ENCODE results near the gene SYNPO2L. TPM values are rescaled to one million over a fixed set of nuclear protein-coding genes. Genes with fewer than 3 reads are reported as not detected.
"Not testable (repeated sequence)": the region's sequence is repeated elsewhere in the genome, so short reads cannot be mapped to it uniquely, and the experiment has no call there.

SYNPO2L gene
- total RNA-seq: 28.0 TPM

DNA sequence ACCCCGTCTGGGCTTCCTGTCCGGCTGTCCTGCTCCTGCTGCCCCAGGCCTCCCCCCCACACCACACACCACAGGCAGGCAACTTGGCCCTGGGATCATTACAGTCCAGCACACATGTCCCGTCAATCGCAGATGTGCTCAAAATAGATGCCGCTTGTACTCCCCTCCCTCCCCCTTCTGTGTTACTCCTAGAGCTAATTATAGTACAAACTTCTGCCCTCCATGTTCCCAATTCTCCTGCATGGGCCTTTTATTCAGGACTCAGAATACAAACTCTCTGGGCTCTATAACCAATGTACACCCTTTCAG, at the start of gene SYNPO2L:
TSS of gene SYNPO2L (minus strand) at position 40 of the 309 bp plus-strand sequence. CDS start 107 bp downstream, outside the sequence.
- peak; percentile 91 for DNase-seq

DNA sequence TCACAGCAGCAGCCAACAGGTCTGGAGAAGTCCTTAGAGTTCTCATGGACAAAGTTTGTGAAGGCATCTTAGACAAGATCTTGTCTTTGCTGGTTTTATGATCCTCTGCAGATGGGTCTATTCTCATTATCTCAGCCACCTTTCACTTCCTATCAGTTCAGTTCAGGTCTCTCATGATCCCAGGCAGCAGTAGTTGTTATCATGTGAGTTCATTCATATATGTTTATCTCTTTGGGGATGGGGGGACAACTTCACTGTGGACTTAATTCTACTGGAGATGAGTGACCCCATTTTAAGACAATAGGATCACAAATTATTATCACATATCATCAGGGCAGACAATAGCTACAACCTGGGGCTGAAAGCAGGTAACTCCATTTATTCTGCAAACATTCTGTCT, 48.1 kb upstream of the SYNPO2L start:
- not testable (repeated sequence) for DNase-seq

DNA sequence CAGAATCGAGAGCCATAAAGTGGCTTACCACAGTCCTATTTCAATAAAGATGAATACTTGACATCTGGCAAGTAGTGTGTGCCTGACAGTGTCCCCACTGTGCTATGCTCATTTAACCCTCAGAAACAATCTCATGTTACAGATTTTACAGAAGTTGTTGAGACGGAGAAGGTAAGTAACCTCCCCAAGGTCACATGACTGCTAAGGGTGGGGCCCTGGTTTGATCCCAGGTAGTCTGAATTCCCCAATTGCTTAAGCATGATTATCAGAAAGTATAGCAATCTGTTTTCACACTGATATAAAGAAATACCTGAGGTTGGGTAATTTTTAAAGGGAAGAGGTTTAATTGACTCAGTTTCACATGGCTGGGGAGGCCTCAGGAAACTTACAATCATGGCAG, 43.0 kb upstream of the SYNPO2L start:
- DNase-seq: not testable (repeated sequence)

GRCh38 chr10:73697675-73698159, 41.9 kb upstream of the SYNPO2L start, which contains the start of gene AGAP5:
Gene AGAP5, minus strand, starts transcription at chr10:73698109. Its CDS starts 354 bp downstream, at chr10:73697755.
- not testable (repeated sequence) for DNase-seq

GRCh38 chr10:73695302-73695701, 39.5 kb upstream of the SYNPO2L start:
- DNase-seq: not testable (repeated sequence)

DNA sequence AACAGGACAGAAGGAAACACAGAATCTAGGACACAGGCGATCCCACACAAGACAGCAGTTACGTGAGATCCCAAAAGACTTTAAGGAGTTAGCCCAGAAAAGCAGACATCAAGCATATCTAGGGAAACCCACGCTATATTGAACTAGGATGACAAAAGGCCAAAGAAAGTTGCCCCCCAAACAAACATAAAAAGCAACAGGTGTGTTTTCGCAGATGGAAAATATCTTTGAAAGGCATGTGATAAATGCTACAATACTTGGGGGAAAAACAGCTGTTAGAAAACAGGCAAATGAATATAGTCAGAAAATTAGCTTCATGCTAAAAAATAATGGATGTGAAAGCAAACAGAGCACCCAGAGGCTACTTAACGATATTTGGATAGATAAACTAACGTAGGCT, 34.9 kb upstream of the SYNPO2L start:
- DNase-seq: not testable (repeated sequence)

GRCh38 chr10:73689596-73689995, 33.8 kb upstream of the SYNPO2L start:
- not testable (repeated sequence) for DNase-seq

- DNase-seq: not testable (repeated sequence)
Observed at GRCh38 chr10:73687641-73688040, 31.8 kb upstream of the SYNPO2L start.

GRCh38 chr10:73674546-73674945, 18.7 kb upstream of the SYNPO2L start:
- not testable (repeated sequence) for DNase-seq

DNA sequence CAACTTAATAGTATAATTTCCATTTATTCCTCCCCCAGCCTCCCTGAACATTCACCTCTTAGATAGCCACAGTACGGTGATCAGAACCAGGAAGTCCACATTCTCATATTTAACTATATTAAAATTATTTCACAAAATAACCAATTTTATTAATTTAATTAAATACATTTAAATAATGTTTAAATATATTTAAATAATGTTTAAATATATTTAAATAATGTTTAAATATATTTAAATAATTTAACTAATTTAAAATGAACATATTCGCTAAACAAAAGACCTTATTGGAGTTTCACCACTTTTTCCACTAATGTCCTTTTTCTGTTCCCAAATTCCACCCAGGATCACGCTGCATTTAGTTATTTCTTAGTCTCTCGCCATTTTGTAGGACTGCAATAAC, 12.5 kb upstream of the SYNPO2L start:
- not testable (repeated sequence) for DNase-seq

DNA sequence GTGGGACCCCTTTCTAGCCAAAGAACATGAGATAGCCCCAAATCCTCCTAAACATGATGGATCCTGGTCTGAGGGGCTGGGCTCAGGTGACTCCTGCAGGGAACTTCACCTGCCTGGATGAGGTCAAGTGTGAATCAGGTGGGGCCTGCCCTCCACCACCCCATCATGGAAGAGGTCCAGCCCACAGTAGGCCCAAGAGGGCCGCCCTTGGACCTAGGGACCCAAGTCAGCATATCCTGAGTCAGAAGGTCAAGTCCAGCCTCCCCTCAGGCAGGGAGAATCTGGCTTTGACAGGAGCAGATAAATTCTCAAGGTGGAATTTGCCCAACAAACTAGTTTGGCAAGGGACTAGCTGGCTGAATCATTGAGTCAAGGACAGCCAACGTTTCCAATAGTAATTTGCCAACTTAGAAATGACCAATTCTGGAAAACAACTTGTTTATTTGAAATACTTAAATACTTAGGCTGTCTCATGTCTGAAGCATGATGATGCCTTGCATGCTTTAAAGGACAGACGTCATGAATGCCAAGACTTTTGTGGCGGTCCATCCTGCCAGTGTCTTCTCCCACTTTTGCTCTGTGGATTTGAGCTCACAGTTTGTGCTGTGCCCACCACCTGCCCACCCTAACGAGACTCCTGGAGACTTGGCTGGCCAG, 10.5 kb upstream of the SYNPO2L start:
- not testable (repeated sequence) for DNase-seq

DNA sequence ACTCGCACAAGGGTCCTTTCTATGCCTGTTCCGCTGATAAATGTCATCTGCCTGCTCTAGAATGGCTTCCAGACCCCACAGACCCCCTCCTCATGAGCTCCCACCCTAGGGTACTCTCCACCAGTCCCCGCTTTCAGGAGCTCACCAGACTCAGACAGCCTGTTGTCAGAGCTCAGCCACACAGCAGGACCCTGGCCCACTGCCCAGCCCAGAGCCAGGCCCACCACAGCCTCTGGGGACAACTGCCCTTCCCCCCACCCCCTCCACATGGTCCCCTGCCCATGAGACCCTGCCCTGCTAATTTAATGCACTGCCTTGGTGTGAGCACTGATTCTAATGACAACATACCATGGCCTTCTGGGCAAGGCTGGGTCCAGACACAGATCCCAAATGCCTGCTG, 9.8 kb upstream of the SYNPO2L start:
- DNase-seq: not testable (repeated sequence)

- peak; percentile 35 for DNase-seq
Observed at GRCh38 chr10:73664156-73665040, 8.6 kb upstream of the SYNPO2L start.

DNA sequence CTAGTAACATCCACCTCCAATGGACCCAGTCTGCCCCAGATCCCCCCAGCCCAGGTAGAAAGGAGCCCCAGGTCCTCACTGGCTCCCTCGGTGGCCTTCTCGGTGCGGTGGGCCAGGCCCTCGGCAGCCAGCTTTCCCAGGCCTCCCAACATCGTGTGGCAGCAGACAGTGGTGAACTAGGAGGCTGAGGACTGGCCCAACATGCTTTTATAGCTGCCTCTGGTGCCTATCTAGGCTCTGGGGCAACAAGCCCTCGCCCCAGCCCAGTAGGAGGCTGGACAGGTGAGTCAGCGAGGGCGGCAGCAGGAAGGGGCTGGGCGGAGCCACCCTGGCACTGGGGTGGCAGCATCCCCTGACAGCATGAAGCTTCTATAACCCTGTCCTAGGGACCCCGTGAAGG, 7.8 kb upstream of the SYNPO2L start:
- DNase-seq: not testable (repeated sequence)

DNA sequence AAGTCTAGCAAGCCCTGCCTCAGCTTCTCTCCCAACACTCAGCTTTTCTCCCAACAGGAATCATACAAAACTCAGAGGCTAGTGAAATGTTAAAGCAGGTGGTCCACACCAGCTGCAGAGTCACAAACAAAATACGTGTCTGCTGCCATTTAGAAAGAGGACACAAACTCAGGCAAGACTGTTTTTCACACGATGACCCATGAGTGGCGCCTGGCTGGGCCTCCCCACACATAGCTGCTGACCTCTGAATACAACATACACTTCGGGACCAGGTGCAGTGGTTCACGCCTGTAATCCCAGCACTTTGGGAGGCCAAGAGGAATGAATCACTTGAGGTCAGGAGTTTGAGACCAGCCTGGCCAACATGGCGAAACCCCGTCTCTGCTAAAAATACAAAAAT, 6.9 kb upstream of the SYNPO2L start:
- DNase-seq: peak; percentile 30

- no peak for DNase-seq
Observed at GRCh38 chr10:73655257-73655989, 406 bp downstream of the SYNPO2L start.

GRCh38 chr10:73653701-73654100, 2.1 kb downstream of the SYNPO2L start:
- no peak for DNase-seq

GRCh38 chr10:73653195-73653594, 2.6 kb downstream of the SYNPO2L start:
- no peak for DNase-seq

DNA sequence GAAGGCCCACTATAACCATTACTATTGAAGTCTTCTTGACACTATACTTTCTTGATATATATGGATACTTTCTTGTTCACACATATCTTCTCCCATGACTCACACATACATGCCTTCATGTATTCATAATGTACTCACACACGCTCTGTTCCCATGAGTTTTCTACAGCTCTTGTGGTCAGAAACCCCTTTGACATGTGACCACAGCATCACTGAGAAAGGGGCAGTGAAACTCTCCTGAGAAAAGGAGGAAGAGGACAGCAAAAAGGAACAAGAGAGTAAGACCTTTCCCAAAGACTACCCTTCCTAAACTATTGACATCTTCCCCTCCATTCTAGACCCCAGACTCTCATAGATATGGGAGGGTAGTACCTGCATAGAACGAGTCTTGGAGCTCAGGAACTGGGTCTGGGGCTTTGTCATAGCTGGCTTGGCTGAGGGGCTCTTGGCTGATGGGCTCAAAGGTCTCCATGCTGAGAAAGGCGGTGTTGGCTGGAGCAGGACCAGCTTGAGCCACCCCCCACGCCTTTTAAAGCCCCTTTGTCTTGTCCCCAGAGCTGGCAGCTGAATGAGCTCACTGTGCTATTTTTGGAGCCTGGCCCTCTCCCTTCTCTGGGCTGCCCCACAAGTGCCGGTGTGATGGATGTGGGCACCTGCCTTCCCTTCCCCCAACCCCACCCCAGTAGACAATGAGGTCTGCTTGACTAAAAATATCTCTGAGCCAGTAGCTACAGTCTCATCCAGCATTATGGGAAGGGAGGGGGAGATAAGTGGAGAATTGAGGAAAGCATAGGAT, 5.1 kb downstream of the SYNPO2L start:
- peak; percentile 93 for DNase-seq

GRCh38 chr10:73649876-73650536, 5.8 kb downstream of the SYNPO2L start:
- DNase-seq: no peak
